GM10248 (cell line): ENCODE results near the gene LCE1F.
A peak's percentile ranks its signal among the peaks of the same experiment; 100 is the strongest.

ENCODE experiments used
- CTCF ChIA-PET: fragments of 300-600 bp; sonication (Branson Sonifier 250); formaldehyde crosslinking; extraction: SDS; loops from one replicate; lab custom pipeline; 2021; ENCODE audit warnings: antibody characterized with exemption; lab: Yijun Ruan, JAX
- POLR2A ChIA-PET: fragments of 350-650 bp; sonication (Branson Sonifier 250); formaldehyde crosslinking; extraction: SDS; loops from one replicate; lab custom pipeline; 2020; ENCODE audit warnings: antibody characterized with exemption; lab: Yijun Ruan, JAX
- DNase-seq: peaks from one replicate; pipeline ENCODE4 v3.0.0; 2012; ENCODE audit errors: extremely low spot score
- CTCF ChIP-seq: IDR thresholded peaks from 2 replicates; pipeline ENCODE4 v1.5.1; 2012; ENCODE audit warnings: mild to moderate bottlenecking, low read depth; ENCODE audit errors: extremely low read depth, missing control alignments, control extremely low read depth

Gene LCE1F

GRCh38 chr1:152774875-152775274 lies at the start of gene LCE1F:
Gene LCE1F, plus strand, starts transcription at chr1:152775140. Its CDS starts 1,232 bp downstream, at chr1:152776372.
- no peak for TF ChIP-seq CTCF
- CTCF ChIA-PET = no interaction called here
- POLR2A ChIA-PET = no interaction called here
- no peak for DNase-seq

GRCh38 chr1:152725261-152725660 lies 49.7 kb upstream of the LCE1F start:
- no peak for DNase-seq

GRCh38 chr1:152728986-152729385 lies 46.0 kb upstream of the LCE1F start:
- ChIA-PET CTCF (interaction anchor here (1.3 to 1.4 kb wide), 2 partner anchors 9 to 16 kb away, joined by 3 read pairs; no protein-coding TSS in a partner anchor), POLR2A (no interaction called here)
- DNase-seq = no peak
- TF ChIP-seq CTCF = no peak

More at GRCh38 chr1:152725261-152725660, 49.7 kb upstream of the LCE1F start:
- ChIA-PET CTCF (no interaction called here), POLR2A (no interaction called here)
- TF ChIP-seq CTCF = no peak

- DNase-seq = no peak
- peak; percentile 11 for TF ChIP-seq CTCF
- ChIA-PET POLR2A (no interaction called here), CTCF (no interaction called here)
These were observed 39.3 kb upstream of the LCE1F start for GRCh38 chr1:152735648-152736047.

GRCh38 chr1:152737997-152738396 lies 36.9 kb upstream of the LCE1F start:
- CTCF ChIA-PET = no interaction called here
- POLR2A ChIA-PET = no interaction called here
- TF ChIP-seq CTCF = no peak
- DNase-seq = no peak

- TF ChIP-seq CTCF = no peak
- DNase-seq = no peak
- ChIA-PET CTCF (no interaction called here), POLR2A (no interaction called here)
These were observed 35.1 kb upstream of the LCE1F start for GRCh38 chr1:152739841-152740240.
